Dedifferentiated amniotic fluid mesenchymal stem cell (primary cell): ENCODE measurements around the gene PNMA6E.

ENCODE experiments used
- DNase-seq: peaks from one replicate; pipeline ENCODE4 v3.0.0-alpha.2; 2016; ENCODE audit errors: extremely low spot score

Gene PNMA6E

GRCh38 chrX:153401133-153401764 lies at the start of gene PNMA6E:
Gene PNMA6E, minus strand, starts transcription at chrX:153401350. Its CDS starts 2,501 bp downstream, at chrX:153398849.
- no peak for DNase-seq

- DNase-seq, result no peak
Measured at GRCh38 chrX:153450949-153451277, 49.8 kb upstream of the PNMA6E start.

GRCh38 chrX:153450114-153450948 lies 49.2 kb upstream of the PNMA6E start:
- no peak for DNase-seq

GRCh38 chrX:153449368-153450113 lies 48.4 kb upstream of the PNMA6E start:
- no peak for DNase-seq

- no peak for DNase-seq
Measured at GRCh38 chrX:153448556-153449367, 47.6 kb upstream of the PNMA6E start.

GRCh38 chrX:153447581-153447960 lies 46.4 kb upstream of the PNMA6E start:
- no peak for DNase-seq

- no peak for DNase-seq
Measured at GRCh38 chrX:153446950-153447580, 45.9 kb upstream of the PNMA6E start.

GRCh38 chrX:153446636-153446936 lies 45.4 kb upstream of the PNMA6E start:
- DNase-seq, result no peak

- DNase-seq, result no peak
Measured at GRCh38 chrX:153445856-153446635, 44.9 kb upstream of the PNMA6E start, which contains the start of gene TREX2. Gene TREX2, minus strand, starts transcription at chrX:153446056. Its CDS starts 626 bp downstream, at chrX:153445430.

GRCh38 chrX:153445106-153445855 lies 44.1 kb upstream of the PNMA6E start:
- no peak for DNase-seq

GRCh38 chrX:153444333-153445011 lies 43.3 kb upstream of the PNMA6E start:
- DNase-seq, result no peak

GRCh38 chrX:153443476-153444332 lies 42.6 kb upstream of the PNMA6E start:
- no peak for DNase-seq

GRCh38 chrX:153442463-153442862 lies 41.3 kb upstream of the PNMA6E start:
- DNase-seq, result no peak

GRCh38 chrX:153441981-153442380 lies 40.8 kb upstream of the PNMA6E start:
- DNase-seq, result no peak

GRCh38 chrX:153441296-153441695 lies 40.1 kb upstream of the PNMA6E start:
- no peak for DNase-seq

GRCh38 chrX:153440556-153441135 lies 39.5 kb upstream of the PNMA6E start:
- no peak for DNase-seq

GRCh38 chrX:153439977-153440376 lies 38.8 kb upstream of the PNMA6E start:
- no peak for DNase-seq

GRCh38 chrX:153438532-153438931 lies 37.4 kb upstream of the PNMA6E start:
- no peak for DNase-seq
